K562 (cell line): Measurements from ENCODE around the gene PRSS23. TPM values are rescaled to one million over a fixed set of nuclear protein-coding genes. Genes with fewer than 3 reads are reported as not detected.
"Not testable (repeated sequence)": the region's sequence is repeated elsewhere in the genome, so short reads cannot be mapped to it uniquely, and the experiment has no call there.

ENCODE experiments used
- ATAC-seq: fragments of 200-7000 bp; cut with Tn5 transposase; 3 replicates; pipeline ENCODE4 v1.9.1; 2020; ENCODE audit warnings: moderate library complexity
- BruUV-seq: library from RNA; stranded (reverse); fragments of 400-500 nt; replicated peaks from 2 replicates; lab custom pipeline; 2021; lab: Mats Ljungman, UMichigan
- CTCF ChIA-PET: fragments of 300-600 bp; formaldehyde crosslinking; extraction: SDS; loops from one replicate; lab custom pipeline; 2021; ENCODE audit warnings: low intra/inter-chr PET ratio; lab: Yijun Ruan, JAX
- POLR2A ChIA-PET: fragments of 300-600, 350-650 bp; sonication (Branson Sonifier 250); formaldehyde crosslinking; extraction: SDS; loops from one replicate; lab custom pipeline; 2021; ENCODE audit warnings: antibody characterized with exemption, inconsistent platforms; lab: Yijun Ruan, JAX
- DNase-seq, 4 experiments: peaks; one replicate each; pipeline versions ENCODE4 v3.0.0 to v3.0.0-alpha.2; 2011 to 2018; ENCODE audit warnings: low spot score in 3 of 4, mixed read lengths in 3 of 4; ENCODE audit errors: extremely low read depth in 1 of 4
- FAIRE-seq: peaks from 2 replicates; lab custom pipeline; 2011; peaks lifted over from hg19 to GRCh38; lab: Jason Lieb, UNC
- H2AFZ ChIP-seq: 2 replicates; pipeline ENCODE4 v1.6.0; 2011; ENCODE audit warnings: low read depth, low read length, control low read depth, inconsistent platforms
- H3K27ac ChIP-seq: fragments of 200-600 bp; 3 replicates; pipeline ENCODE4 v1.8.0; 2011; ENCODE audit warnings: low read depth, mild to moderate bottlenecking, control low read depth, inconsistent platforms, low read length, moderate library complexity, mixed read lengths; ENCODE audit errors: extremely low read depth
- H3K27me3 ChIP-seq, 2 experiments: fragments of 300-600 bp in 1 of 2; 2 replicates in 1 of 2; 3 replicates in 1 of 2; pipeline versions ENCODE4 v1.6.0 to v1.8.0; 2011; ENCODE audit warnings: inconsistent platforms in 2 of 2, low read length in 2 of 2, mild to moderate bottlenecking in 1 of 2, mixed read lengths in 1 of 2, moderate library complexity in 1 of 2; ENCODE audit not compliant: control insufficient read depth in 2 of 2, insufficient read depth in 2 of 2
- H3K36me3 ChIP-seq: fragments of 300-600 bp; 3 replicates; pipeline ENCODE4 v1.8.0; 2011; ENCODE audit warnings: mild to moderate bottlenecking, low read length, inconsistent platforms; ENCODE audit not compliant: control insufficient read depth, insufficient read depth
- H3K4me1 ChIP-seq, 2 experiments: fragments of 200-600 bp in 1 of 2; replicated peaks in 1 of 2; 2 replicates in 1 of 2; 3 replicates in 1 of 2; pipeline versions ENCODE4 v1.5.1 to v1.8.0; 2011; ENCODE audit warnings: inconsistent platforms in 2 of 2, low read length in 2 of 2, mild to moderate bottlenecking in 1 of 2, mixed read lengths in 1 of 2, moderate library complexity in 1 of 2; ENCODE audit not compliant: control insufficient read depth in 2 of 2, insufficient read depth in 2 of 2
- H3K4me2 ChIP-seq: 2 replicates; pipeline ENCODE4 v1.6.1; 2011; ENCODE audit warnings: low read length, control low read depth, inconsistent platforms, mixed read lengths; ENCODE audit not compliant: insufficient read depth
- H3K4me3 ChIP-seq: fragments of 200-600 bp; sonication (generic), shearing (Covaris generic); 2 replicates; pipeline ENCODE4 v1.5.1; 2016; ENCODE audit warnings: control low read depth, inconsistent platforms
- H3K79me2 ChIP-seq: fragments of 200-600 bp; 3 replicates; pipeline ENCODE4 v1.8.0; 2011; ENCODE audit warnings: low read length, inconsistent platforms; ENCODE audit not compliant: control insufficient read depth, insufficient read depth
- H3K9ac ChIP-seq, 2 experiments: 2 replicates each; pipeline versions ENCODE4 v1.6.0 to v1.6.1; 2011; ENCODE audit warnings: low read depth in 2 of 2, low read length in 2 of 2, control low read depth in 1 of 2, inconsistent platforms in 1 of 2, mild to moderate bottlenecking in 1 of 2, mixed read lengths in 1 of 2; ENCODE audit not compliant: insufficient read depth in 1 of 2
- H3K9me1 ChIP-seq: one replicate; pipeline ENCODE4 v1.6.0; 2011; ENCODE audit warnings: inconsistent platforms, mild to moderate bottlenecking, low read length, moderate library complexity; ENCODE audit not compliant: control insufficient read depth, insufficient read depth
- H3K9me3 ChIP-seq: replicated peaks from 2 replicates; pipeline ENCODE4 v1.5.1; 2011; ENCODE audit warnings: low read depth, low read length, inconsistent platforms; ENCODE audit not compliant: control insufficient read depth, insufficient read depth
- H4K20me1 ChIP-seq: replicated peaks from 2 replicates; pipeline ENCODE4 v1.6.1; 2011; ENCODE audit warnings: low read length, inconsistent platforms, mixed read lengths; ENCODE audit not compliant: control insufficient read depth, insufficient read depth
- ARID2 ChIP-seq: fragments of 450-650 bp; IDR thresholded peaks from 2 replicates; pipeline ENCODE4 v1.6.1; 2017; ENCODE audit warnings: antibody characterized with exemption, mild to moderate bottlenecking
- BMI1 ChIP-seq: fragments of 150-350 bp; IDR thresholded peaks from 2 replicates; pipeline ENCODE4 v1.6.1; 2014; ENCODE audit warnings: low read length
- EP300 ChIP-seq: IDR thresholded peaks from 2 replicates; pipeline ENCODE4 v1.6.1; 2012; ENCODE audit warnings: low read length, improper control_type of control experiment
- ERF ChIP-seq: fragments of 450-650 bp; formaldehyde crosslinking; IDR thresholded peaks from 2 replicates; pipeline ENCODE4 v1.4.0; 2020; ENCODE audit warnings: mild to moderate bottlenecking, mixed read lengths
- KDM2B ChIP-seq: fragments of 250-450 bp; sonication (Bioruptor Pico); IDR thresholded peaks from 2 replicates; pipeline ENCODE4 v1.8.0; 2021; ENCODE audit warnings: mild to moderate bottlenecking, moderate library complexity
- MCM3 ChIP-seq: fragments of 450-650 bp; IDR thresholded peaks from 2 replicates; pipeline ENCODE4 v1.6.1; 2016
- RBM25 ChIP-seq: fragments of 200-400 bp; formaldehyde crosslinking; IDR thresholded peaks from 2 replicates; pipeline ENCODE4 v1.6.1; 2018; ENCODE audit warnings: low read length, low read depth, moderate library complexity; ENCODE audit not compliant: severe bottlenecking
- ZNF347 ChIP-seq: fragments of 450-650 bp; formaldehyde crosslinking; IDR thresholded peaks from 2 replicates; pipeline ENCODE4 v1.4.0; 2020; ENCODE audit warnings: low read depth, mild to moderate bottlenecking, moderate library complexity
- ZNF384 ChIP-seq: IDR thresholded peaks from 2 replicates; pipeline ENCODE4 v1.6.1; 2012; ENCODE audit warnings: low read depth, low read length, improper control_type of control experiment
- WGBS: fragments of 100-300 bp; shearing (Covaris generic); methylation state at CpG from one replicate; pipeline ENCODE4 v1.1.6; 2016; ENCODE audit warnings: low coverage, mixed read lengths; ENCODE audit not compliant: insufficient coverage; ENCODE audit errors: missing lambda C conversion rate; 5-methylcytosine and 5-hydroxymethylcytosine counted together
- in situ Hi-C: fragments of 300-500 bp; cut with MboI; formaldehyde crosslinking; loops from 4 replicates; pipeline ENCODE4 v1.15.0; 2018; ENCODE audit warnings: inconsistent platforms, mixed read lengths
- intact Hi-C: fragments of 100-400 bp; cut with micrococcal nuclease; formaldehyde crosslinking; loops from 2 replicates; pipeline ENCODE4 v1.14.2; 2022
- polyA plus RNA-seq, 8 experiments: library from polyadenylated mRNA; depleted of rRNA in 4 of 8; stranded (reverse) in 5 of 8; unstranded in 3 of 8; fragments of >200 nt; fragmentation: Nextera tagmentation in 2 of 8; fragmentation: Illumina TruSeq in 1 of 8; extraction: Ambion mirVana in 2 of 8; extraction: Trizol in 1 of 8; gene quantifications; 2 replicates each; pipeline versions ENCODE4 v1.2.1 to v1.2.3, GENCODE V29; 2011 to 2014; ENCODE audit warnings: inconsistent platforms in 1 of 8, missing spikeins in 1 of 8
- total RNA-seq, 7 experiments: library from RNA; depleted of rRNA in 6 of 7; stranded (reverse); fragments of >200 nt in 6 of 7; fragmentation: Illumina TruSeq in 2 of 7; extraction: Trizol in 2 of 7; gene quantifications; 2 replicates each; pipeline versions ENCODE4 v1.2.1 to v1.2.3, GENCODE V29; 2011 to 2021; ENCODE audit warnings: low replicate concordance in 1 of 7
- TF ChIP-seq, protein P1 (sequence below), 2 experiments: IDR thresholded peaks; 2 replicates each; pipeline ENCODE4 v1.6.1; 2012; ENCODE audit warnings: improper control_type of control experiment in 2 of 2, low read depth in 2 of 2, low read length in 2 of 2, borderline replicate concordance in 1 of 2
- TF ChIP-seq, protein P2 (sequence below): fragments of 450-650 bp; formaldehyde crosslinking; IDR thresholded peaks from 2 replicates; pipeline ENCODE4 v1.4.0; 2020; ENCODE audit warnings: mild to moderate bottlenecking, moderate library complexity
- TF ChIP-seq, protein P3 (sequence below), 3 experiments: IDR thresholded peaks in 2 of 3; conservative IDR thresholded peaks in 1 of 3; 2 replicates each; pipeline ENCODE4 v1.5.1; 2011 to 2012; ENCODE audit warnings: low read length in 3 of 3, mild to moderate bottlenecking in 3 of 3, control low read depth in 2 of 3, improper control_type of control experiment in 1 of 3, inconsistent platforms in 1 of 3, low read depth in 1 of 3, mixed read lengths in 1 of 3, moderate library complexity in 1 of 3; ENCODE audit not compliant: insufficient read depth in 2 of 3
- TF ChIP-seq, protein P4 (sequence below), 2 experiments: fragments of 450-650 bp; conservative IDR thresholded peaks; 2 replicates each; pipeline ENCODE4 v1.6.1; 2017; ENCODE audit warnings: mild to moderate bottlenecking in 2 of 2, moderate library complexity in 2 of 2

The PRSS23 gene
- total and polyA plus RNA-seq, 9 of the 15 experiments (the other 6 are each of a cell fraction or from before 2014, with no cell fraction given): 0.04 to 0.51 (median 0.11) TPM; not detected in 2

DNA sequence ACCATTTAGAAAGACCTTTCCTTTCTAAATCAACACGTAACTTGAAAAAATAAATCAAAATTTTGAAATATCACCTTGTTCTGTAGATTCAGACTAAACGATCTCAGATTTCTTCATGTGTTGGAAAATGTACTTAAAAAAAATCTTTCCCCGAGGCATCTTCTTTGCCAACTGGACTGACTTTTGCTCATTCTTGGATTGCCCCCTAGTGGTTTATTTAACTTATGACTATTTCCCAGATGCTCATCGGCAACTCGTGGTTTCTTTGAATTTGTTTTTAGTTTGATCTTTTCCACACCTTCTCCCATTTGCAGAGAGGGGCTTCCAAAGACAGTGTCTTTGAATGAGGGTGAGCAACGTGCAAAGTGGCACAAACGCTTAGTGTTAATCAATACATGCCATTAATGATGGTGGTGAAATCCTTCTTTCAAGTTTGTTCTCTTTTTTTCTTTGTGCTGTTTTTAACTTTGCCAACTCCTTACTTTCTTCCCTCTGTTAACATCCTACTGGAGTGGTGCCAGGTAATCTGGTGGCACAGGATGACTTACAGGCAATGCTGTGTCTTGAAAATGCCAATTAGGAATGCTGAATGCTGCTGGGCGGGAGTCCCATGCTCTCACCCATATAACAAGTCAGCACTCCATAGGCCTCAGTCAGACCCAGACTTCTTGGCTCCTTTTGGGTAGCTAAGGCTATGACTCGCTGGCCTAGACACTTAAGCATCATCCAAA, 18.3 kb downstream of the PRSS23 start (continued):
- TF ChIP-seq ARID2 (peak; percentile 55; the same call in 1 of the 2 replicates), ZNF347 (CRISPR knock-in tag) (no peak), ZNF384 (peak; percentile 76), RBM25 (no peak), ERF (CRISPR knock-in tag) (no peak), EP300 (no peak), MCM3 (no peak), KDM2B (CRISPR knock-in tag) (no peak), BMI1 (no peak)
- TF ChIP-seq, protein P1, sequence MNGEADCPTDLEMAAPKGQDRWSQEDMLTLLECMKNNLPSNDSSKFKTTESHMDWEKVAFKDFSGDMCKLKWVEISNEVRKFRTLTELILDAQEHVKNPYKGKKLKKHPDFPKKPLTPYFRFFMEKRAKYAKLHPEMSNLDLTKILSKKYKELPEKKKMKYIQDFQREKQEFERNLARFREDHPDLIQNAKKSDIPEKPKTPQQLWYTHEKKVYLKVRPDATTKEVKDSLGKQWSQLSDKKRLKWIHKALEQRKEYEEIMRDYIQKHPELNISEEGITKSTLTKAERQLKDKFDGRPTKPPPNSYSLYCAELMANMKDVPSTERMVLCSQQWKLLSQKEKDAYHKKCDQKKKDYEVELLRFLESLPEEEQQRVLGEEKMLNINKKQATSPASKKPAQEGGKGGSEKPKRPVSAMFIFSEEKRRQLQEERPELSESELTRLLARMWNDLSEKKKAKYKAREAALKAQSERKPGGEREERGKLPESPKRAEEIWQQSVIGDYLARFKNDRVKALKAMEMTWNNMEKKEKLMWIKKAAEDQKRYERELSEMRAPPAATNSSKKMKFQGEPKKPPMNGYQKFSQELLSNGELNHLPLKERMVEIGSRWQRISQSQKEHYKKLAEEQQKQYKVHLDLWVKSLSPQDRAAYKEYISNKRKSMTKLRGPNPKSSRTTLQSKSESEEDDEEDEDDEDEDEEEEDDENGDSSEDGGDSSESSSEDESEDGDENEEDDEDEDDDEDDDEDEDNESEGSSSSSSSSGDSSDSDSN (IDR thresholded peaks at IDR 0.05; ENCODE audit: borderline replicate concordance in 1 of 2, low read depth in 2 of 2, low read length in 2 of 2): no peak
- TF ChIP-seq, protein P2, sequence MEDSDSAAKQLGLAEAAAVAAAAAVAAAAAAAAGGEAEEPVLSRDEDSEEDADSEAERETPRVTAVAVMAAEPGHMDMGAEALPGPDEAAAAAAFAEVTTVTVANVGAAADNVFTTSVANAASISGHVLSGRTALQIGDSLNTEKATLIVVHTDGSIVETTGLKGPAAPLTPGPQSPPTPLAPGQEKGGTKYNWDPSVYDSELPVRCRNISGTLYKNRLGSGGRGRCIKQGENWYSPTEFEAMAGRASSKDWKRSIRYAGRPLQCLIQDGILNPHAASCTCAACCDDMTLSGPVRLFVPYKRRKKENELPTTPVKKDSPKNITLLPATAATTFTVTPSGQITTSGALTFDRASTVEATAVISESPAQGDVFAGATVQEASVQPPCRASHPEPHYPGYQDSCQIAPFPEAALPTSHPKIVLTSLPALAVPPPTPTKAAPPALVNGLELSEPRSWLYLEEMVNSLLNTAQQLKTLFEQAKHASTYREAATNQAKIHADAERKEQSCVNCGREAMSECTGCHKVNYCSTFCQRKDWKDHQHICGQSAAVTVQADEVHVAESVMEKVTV (CRISPR knock-in tag): peak; percentile 89
- TF ChIP-seq, protein P3, sequence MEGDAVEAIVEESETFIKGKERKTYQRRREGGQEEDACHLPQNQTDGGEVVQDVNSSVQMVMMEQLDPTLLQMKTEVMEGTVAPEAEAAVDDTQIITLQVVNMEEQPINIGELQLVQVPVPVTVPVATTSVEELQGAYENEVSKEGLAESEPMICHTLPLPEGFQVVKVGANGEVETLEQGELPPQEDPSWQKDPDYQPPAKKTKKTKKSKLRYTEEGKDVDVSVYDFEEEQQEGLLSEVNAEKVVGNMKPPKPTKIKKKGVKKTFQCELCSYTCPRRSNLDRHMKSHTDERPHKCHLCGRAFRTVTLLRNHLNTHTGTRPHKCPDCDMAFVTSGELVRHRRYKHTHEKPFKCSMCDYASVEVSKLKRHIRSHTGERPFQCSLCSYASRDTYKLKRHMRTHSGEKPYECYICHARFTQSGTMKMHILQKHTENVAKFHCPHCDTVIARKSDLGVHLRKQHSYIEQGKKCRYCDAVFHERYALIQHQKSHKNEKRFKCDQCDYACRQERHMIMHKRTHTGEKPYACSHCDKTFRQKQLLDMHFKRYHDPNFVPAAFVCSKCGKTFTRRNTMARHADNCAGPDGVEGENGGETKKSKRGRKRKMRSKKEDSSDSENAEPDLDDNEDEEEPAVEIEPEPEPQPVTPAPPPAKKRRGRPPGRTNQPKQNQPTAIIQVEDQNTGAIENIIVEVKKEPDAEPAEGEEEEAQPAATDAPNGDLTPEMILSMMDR (IDR thresholded peaks at IDR 0.05 in 2 of 3, conservative IDR thresholded peaks at IDR 0.05 in 1 of 3; ENCODE audit: insufficient read depth in 2 of 3, low read depth in 1 of 3, low read length in 3 of 3): peak; percentile 61 to 88 (median 67)
- TF ChIP-seq, protein P4, sequence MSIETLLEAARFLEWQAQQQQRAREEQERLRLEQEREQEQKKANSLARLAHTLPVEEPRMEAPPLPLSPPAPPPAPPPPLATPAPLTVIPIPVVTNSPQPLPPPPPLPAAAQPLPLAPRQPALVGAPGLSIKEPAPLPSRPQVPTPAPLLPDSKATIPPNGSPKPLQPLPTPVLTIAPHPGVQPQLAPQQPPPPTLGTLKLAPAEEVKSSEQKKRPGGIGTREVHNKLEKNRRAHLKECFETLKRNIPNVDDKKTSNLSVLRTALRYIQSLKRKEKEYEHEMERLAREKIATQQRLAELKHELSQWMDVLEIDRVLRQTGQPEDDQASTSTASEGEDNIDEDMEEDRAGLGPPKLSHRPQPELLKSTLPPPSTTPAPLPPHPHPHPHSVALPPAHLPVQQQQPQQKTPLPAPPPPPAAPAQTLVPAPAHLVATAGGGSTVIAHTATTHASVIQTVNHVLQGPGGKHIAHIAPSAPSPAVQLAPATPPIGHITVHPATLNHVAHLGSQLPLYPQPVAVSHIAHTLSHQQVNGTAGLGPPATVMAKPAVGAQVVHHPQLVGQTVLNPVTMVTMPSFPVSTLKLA (conservative IDR thresholded peaks at IDR 0.05): no peak

DNA sequence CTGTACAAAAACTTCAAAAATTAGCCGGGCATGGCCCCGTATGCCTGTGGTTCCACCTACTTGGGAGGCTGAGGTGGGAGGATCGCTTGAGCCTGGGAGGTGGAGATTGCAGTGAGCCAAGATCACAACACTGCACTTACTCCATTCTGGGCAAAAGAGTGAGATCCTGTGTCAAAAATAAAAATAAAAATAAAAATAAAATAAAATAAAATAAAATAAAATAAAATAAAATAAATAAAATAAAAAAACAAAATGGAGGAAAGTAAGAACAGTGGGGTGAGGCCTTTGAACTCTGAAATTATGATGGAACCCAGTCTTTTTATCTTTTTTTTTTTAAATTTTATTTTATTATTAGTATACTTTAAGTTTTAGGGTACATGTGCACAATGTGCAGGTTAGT, 23.8 kb downstream of the PRSS23 start:
- H2AFZ ChIP-seq, H3K9ac ChIP-seq, DNase-seq, H3K4me3 ChIP-seq, H3K9me1 ChIP-seq, FAIRE-seq, in situ Hi-C loops, H4K20me1 ChIP-seq, H3K4me2 ChIP-seq, H3K79me2 ChIP-seq, POLR2A ChIA-PET, intact Hi-C loops, H3K9me3 ChIP-seq, H3K27ac ChIP-seq, ATAC-seq, BruUV-seq, H3K4me1 ChIP-seq, H3K36me3 ChIP-seq, CTCF ChIA-PET, H3K27me3 ChIP-seq: not testable (repeated sequence)
- 65% methylated on average over 3 of the region's 3 CpGs for whole genome bisulfite sequencing
